Neural cell (in vitro differentiated cells): ENCODE measurements around the gene RBM38.

Source experiments
- EP300 ChIP-seq: fragments of 450-650 bp; conservative IDR thresholded peaks from 2 replicates; pipeline ENCODE4 v1.6.1; 2014; ENCODE audit warnings: antibody characterized with exemption, mild to moderate bottlenecking, moderate library complexity; ENCODE audit not compliant: poor library complexity, severe bottlenecking
- EZH2 ChIP-seq: fragments of 200-600, 300-800 bp; shearing (Covaris generic), sonication (generic); IDR thresholded peaks from 2 replicates; pipeline ENCODE4 v1.6.1; 2014; ENCODE audit warnings: antibody characterized with exemption, low read length, borderline replicate concordance, mild to moderate bottlenecking; ENCODE audit not compliant: insufficient read depth, poor library complexity, severe bottlenecking
- MXI1 ChIP-seq: fragments of 450-650 bp; conservative IDR thresholded peaks from 2 replicates; pipeline ENCODE4 v1.6.1; 2014; ENCODE audit warnings: antibody characterized with exemption, mild to moderate bottlenecking; ENCODE audit not compliant: poor library complexity, severe bottlenecking
- POLR2AphosphoS5 ChIP-seq: IDR thresholded peaks from 2 replicates; pipeline ENCODE4 v1.6.1; 2012
- RAD21 ChIP-seq: fragments of 450-650 bp; conservative IDR thresholded peaks from 2 replicates; pipeline ENCODE4 v1.6.1; 2014; ENCODE audit warnings: antibody characterized with exemption, mild to moderate bottlenecking, moderate library complexity
- REST ChIP-seq: IDR thresholded peaks from 2 replicates; pipeline ENCODE4 v1.6.1; 2012; ENCODE audit warnings: borderline replicate concordance
- SMC3 ChIP-seq: fragments of 450-650 bp; conservative IDR thresholded peaks from 2 replicates; pipeline ENCODE4 v1.6.1; 2014; ENCODE audit warnings: antibody characterized with exemption, mild to moderate bottlenecking, moderate library complexity; ENCODE audit not compliant: poor library complexity
- TAF1 ChIP-seq: IDR thresholded peaks from 2 replicates; pipeline ENCODE4 v1.6.1; 2012; ENCODE audit warnings: low read depth
- TF ChIP-seq, protein P1 (sequence below): fragments of 450-650 bp; IDR thresholded peaks from 2 replicates; pipeline ENCODE4 v1.5.1; 2014; ENCODE audit warnings: antibody characterized with exemption, mild to moderate bottlenecking, moderate library complexity; ENCODE audit not compliant: poor library complexity, severe bottlenecking

GRCh38 chr20:57401565-57401918 lies 10.3 kb downstream of the RBM38 start:
- TF ChIP-seq, protein P1, sequence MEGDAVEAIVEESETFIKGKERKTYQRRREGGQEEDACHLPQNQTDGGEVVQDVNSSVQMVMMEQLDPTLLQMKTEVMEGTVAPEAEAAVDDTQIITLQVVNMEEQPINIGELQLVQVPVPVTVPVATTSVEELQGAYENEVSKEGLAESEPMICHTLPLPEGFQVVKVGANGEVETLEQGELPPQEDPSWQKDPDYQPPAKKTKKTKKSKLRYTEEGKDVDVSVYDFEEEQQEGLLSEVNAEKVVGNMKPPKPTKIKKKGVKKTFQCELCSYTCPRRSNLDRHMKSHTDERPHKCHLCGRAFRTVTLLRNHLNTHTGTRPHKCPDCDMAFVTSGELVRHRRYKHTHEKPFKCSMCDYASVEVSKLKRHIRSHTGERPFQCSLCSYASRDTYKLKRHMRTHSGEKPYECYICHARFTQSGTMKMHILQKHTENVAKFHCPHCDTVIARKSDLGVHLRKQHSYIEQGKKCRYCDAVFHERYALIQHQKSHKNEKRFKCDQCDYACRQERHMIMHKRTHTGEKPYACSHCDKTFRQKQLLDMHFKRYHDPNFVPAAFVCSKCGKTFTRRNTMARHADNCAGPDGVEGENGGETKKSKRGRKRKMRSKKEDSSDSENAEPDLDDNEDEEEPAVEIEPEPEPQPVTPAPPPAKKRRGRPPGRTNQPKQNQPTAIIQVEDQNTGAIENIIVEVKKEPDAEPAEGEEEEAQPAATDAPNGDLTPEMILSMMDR = no peak
- TF ChIP-seq POLR2AphosphoS5 (no peak), SMC3 (no peak), TAF1 (no peak), REST (no peak), MXI1 (no peak), EP300 (no peak), EZH2 (no peak), RAD21 (no peak)
